ENCODE data around the gene TRIP13. TPM values are rescaled to one million over a fixed set of nuclear protein-coding genes. Genes with fewer than 3 reads are reported as not detected.

The TRIP13 gene
- total RNA-seq, 1 donor from 2014 or later: 3.9 TPM

- no peak overlapping the region for H3K27ac Mint-ChIP-seq (ENCODE audit: unreplicated experiment)
- no peak for DNase-seq
- peaks cover 10% of the 10 kb centered on the region for H3K36me3 Mint-ChIP-seq (ENCODE audit: unreplicated experiment)
- peaks cover 5% of the 10 kb centered on the region for H3K9me3 Mint-ChIP-seq (ENCODE audit: unreplicated experiment)
- no peak overlapping the region for H3K4me3 Mint-ChIP-seq (ENCODE audit: unreplicated experiment)
- peaks cover 2% of the 10 kb centered on the region for H3K27me3 Mint-ChIP-seq (ENCODE audit: unreplicated experiment)
- TF ChIP-seq CTCF (IDR thresholded peaks at IDR 0.05; ENCODE audit: partially characterized antibody, unreplicated experiment): no peak
- peaks cover 5% of the 10 kb centered on the region for H3K4me1 Mint-ChIP-seq (ENCODE audit: low read depth, unreplicated experiment)
Observed at GRCh38 chr5:888638-889035, 4.0 kb upstream of the TRIP13 start.

GRCh38 chr5:889075-889710 lies 3.5 kb upstream of the TRIP13 start:
- peaks cover 10% of the 10 kb centered on the region for H3K36me3 Mint-ChIP-seq (ENCODE audit: unreplicated experiment)
- H3K27ac Mint-ChIP-seq (ENCODE audit: unreplicated experiment): no peak overlapping the region
- peaks cover 5% of the 10 kb centered on the region for H3K4me1 Mint-ChIP-seq (ENCODE audit: low read depth, unreplicated experiment)
- DNase-seq: no peak
- no peaks in the 10 kb centered on the region for H3K27me3 Mint-ChIP-seq (ENCODE audit: unreplicated experiment)
- no peak for TF ChIP-seq CTCF (IDR thresholded peaks at IDR 0.05; ENCODE audit: partially characterized antibody, unreplicated experiment)
- no peak overlapping the region for H3K4me3 Mint-ChIP-seq (ENCODE audit: unreplicated experiment)
- peaks cover 5% of the 10 kb centered on the region for H3K9me3 Mint-ChIP-seq (ENCODE audit: unreplicated experiment)

- Mint-ChIP-seq H3K4me3 (ENCODE audit: unreplicated experiment) (peak overlapping the region; percentile 88), H3K4me1 (ENCODE audit: low read depth, unreplicated experiment) (peaks cover 5% of the 10 kb centered on the region), H3K27ac (ENCODE audit: unreplicated experiment) (peak overlapping the region; percentile 71), H3K36me3 (ENCODE audit: unreplicated experiment) (peaks cover 7% of the 10 kb centered on the region), H3K27me3 (ENCODE audit: unreplicated experiment) (no peaks in the 10 kb centered on the region), H3K9me3 (ENCODE audit: unreplicated experiment) (peaks cover 5% of the 10 kb centered on the region)
- no peak for DNase-seq
- no peak for TF ChIP-seq CTCF (IDR thresholded peaks at IDR 0.05; ENCODE audit: partially characterized antibody, unreplicated experiment)
Observed at GRCh38 chr5:891117-891836, 1.4 kb upstream of the TRIP13 start.

- Mint-ChIP-seq H3K4me1 (ENCODE audit: low read depth, unreplicated experiment) (peaks cover 5% of the 10 kb centered on the region), H3K27ac (ENCODE audit: unreplicated experiment) (peak overlapping the region; percentile 71), H3K36me3 (ENCODE audit: unreplicated experiment) (peaks cover 7% of the 10 kb centered on the region), H3K27me3 (ENCODE audit: unreplicated experiment) (no peaks in the 10 kb centered on the region), H3K9me3 (ENCODE audit: unreplicated experiment) (peaks cover 5% of the 10 kb centered on the region), H3K4me3 (ENCODE audit: unreplicated experiment) (peak overlapping the region; percentile 88)
- no peak for DNase-seq
- no peak for TF ChIP-seq CTCF (IDR thresholded peaks at IDR 0.05; ENCODE audit: partially characterized antibody, unreplicated experiment)
Observed at GRCh38 chr5:891837-892393, 769 bp upstream of the TRIP13 start.

DNA sequence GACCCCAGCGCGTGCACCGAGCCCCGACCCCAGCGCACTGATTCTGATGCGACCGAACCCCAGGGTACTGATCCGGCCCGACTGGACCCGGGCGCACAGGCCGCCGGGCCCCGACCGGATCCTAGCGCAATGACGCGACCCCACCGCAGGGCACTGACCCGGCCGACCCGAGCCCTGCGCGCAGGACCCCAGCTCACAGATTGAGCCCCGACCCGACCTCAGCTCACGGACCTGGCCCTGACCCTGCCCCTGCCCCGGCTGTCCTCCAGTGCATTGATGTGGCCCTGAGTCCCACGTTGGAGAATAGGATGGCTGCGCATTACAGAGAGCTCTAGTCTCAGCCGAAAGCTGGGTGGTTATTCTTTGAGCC lies 438 bp downstream of the TRIP13 start:
- Mint-ChIP-seq H3K36me3 (ENCODE audit: unreplicated experiment) (no peaks in the 10 kb centered on the region), H3K9me3 (ENCODE audit: unreplicated experiment) (peaks cover 5% of the 10 kb centered on the region), H3K27ac (ENCODE audit: unreplicated experiment) (no peak overlapping the region), H3K4me3 (ENCODE audit: unreplicated experiment) (peak overlapping the region; percentile 80), H3K27me3 (ENCODE audit: unreplicated experiment) (no peaks in the 10 kb centered on the region), H3K4me1 (ENCODE audit: low read depth, unreplicated experiment) (peaks cover 5% of the 10 kb centered on the region)
- DNase-seq: no peak
- TF ChIP-seq CTCF (IDR thresholded peaks at IDR 0.05; ENCODE audit: partially characterized antibody, unreplicated experiment): no peak

Data from glutamatergic neuron (in vitro differentiated cells).